HCT116 (cell line): ENCODE measurements around the gene ASCL4. TPM values are rescaled to one million over a fixed set of nuclear protein-coding genes. Genes with fewer than 3 reads are reported as not detected.

ENCODE experiments used
- ATAC-seq: fragments of 200-7000 bp; cut with Tn5 transposase; 2 replicates; pipeline ENCODE4 v1.9.1; 2020; ENCODE audit warnings: mild to moderate bottlenecking, moderate library complexity
- BruUV-seq: library from RNA; stranded (reverse); fragments of 400-500 nt; replicated peaks from 2 replicates; lab custom pipeline; 2021; lab: Mats Ljungman, UMichigan
- CTCF ChIA-PET: fragments of 300-600 bp; sonication (Branson Sonifier 250); formaldehyde crosslinking; loops from one replicate; lab custom pipeline; 2021; ENCODE audit warnings: antibody characterized with exemption; lab: Charles Lee
- POLR2A ChIA-PET: fragments of 300-600, 350-600 bp; sonication (Branson Sonifier 250); formaldehyde crosslinking; loops from one replicate; lab custom pipeline; 2021; ENCODE audit warnings: antibody characterized with exemption; lab: Charles Lee
- RAD21 ChIA-PET, 2 experiments: fragments of 300-600 bp; sonication (Branson Sonifier 250); formaldehyde crosslinking; loops; one replicate each; lab custom pipeline; 2023; ENCODE audit warnings: low total read pairs in 2 of 2; ENCODE audit not compliant: uncharacterized antibody in 2 of 2, unreplicated experiment in 2 of 2, low non-redundant PET in 1 of 2; lab: Charles Lee
- DNase-seq: peaks from one replicate; pipeline ENCODE4 v3.0.0-alpha.2; 2010; ENCODE audit warnings: low read depth, low spot score
- H2AFZ ChIP-seq: fragments of 200-600 bp; shearing (Covaris generic), sonication (generic); 2 replicates; pipeline ENCODE4 v1.6.1; 2017; ENCODE audit warnings: low read depth, mixed run types, mixed read lengths, antibody characterized with exemption, low read length; ENCODE audit not compliant: poor library complexity, severe bottlenecking
- H3K27ac ChIP-seq: 2 replicates; pipeline ENCODE4 v1.5.1; 2012; ENCODE audit warnings: low read depth, low read length
- H3K27me3 ChIP-seq: fragments of 200-600 bp; sonication (generic); 2 replicates; pipeline ENCODE4 v1.6.1; 2016; ENCODE audit warnings: mixed run types, low read length, mixed read lengths; ENCODE audit not compliant: insufficient read depth
- H3K36me3 ChIP-seq, 2 experiments: fragments of 200-500 bp in 1 of 2; fragments of 200-600 bp in 1 of 2; sonication (Bioruptor generic) in 1 of 2; sonication (generic) in 1 of 2; 2 replicates each; pipeline versions ENCODE4 v1.5.1 to v1.6.1; 2014 to 2016; ENCODE audit warnings: low read length in 2 of 2, inconsistent platforms in 1 of 2, mixed read lengths in 1 of 2, mixed run types in 1 of 2; ENCODE audit not compliant: insufficient read depth in 2 of 2, control insufficient read depth in 1 of 2
- H3K4me1 ChIP-seq, 2 experiments: fragments of 200-600 bp in 1 of 2; sonication (generic) in 1 of 2; 2 replicates each; pipeline versions ENCODE4 v1.5.1 to v1.6.1; 2012 to 2017; ENCODE audit warnings: low read length in 2 of 2, inconsistent platforms in 1 of 2, mild to moderate bottlenecking in 1 of 2, mixed read lengths in 1 of 2, mixed run types in 1 of 2, moderate library complexity in 1 of 2; ENCODE audit not compliant: insufficient read depth in 2 of 2, control insufficient read depth in 1 of 2
- H3K4me2 ChIP-seq: fragments of 200-600 bp; sonication (generic); 2 replicates; pipeline ENCODE4 v1.6.1; 2017; ENCODE audit warnings: mixed run types, low read length, mixed read lengths
- H3K4me3 ChIP-seq, 2 experiments: fragments of 200-600 bp in 1 of 2; sonication (generic) in 1 of 2; replicated peaks in 1 of 2; 2 replicates each; pipeline ENCODE4 v1.5.1; 2011 to 2016; ENCODE audit warnings: low read length in 2 of 2, control low read depth in 1 of 2, low read depth in 1 of 2, mild to moderate bottlenecking in 1 of 2, mixed read lengths in 1 of 2, mixed run types in 1 of 2
- H3K79me2 ChIP-seq: fragments of 200-600 bp; sonication (generic); 2 replicates; pipeline ENCODE4 v1.6.1; 2017; ENCODE audit warnings: mild to moderate bottlenecking, mixed run types, low read length, moderate library complexity, mixed read lengths; ENCODE audit not compliant: insufficient read depth
- H3K9ac ChIP-seq: fragments of 200-600 bp; sonication (generic); 2 replicates; pipeline ENCODE4 v1.6.1; 2016; ENCODE audit warnings: low read length, mixed read lengths
- H3K9me2 ChIP-seq: fragments of 200-600 bp; sonication (generic), shearing (Covaris generic); 2 replicates; pipeline ENCODE4 v1.6.1; 2017; ENCODE audit warnings: mixed run types, mild to moderate bottlenecking, moderate library complexity; ENCODE audit not compliant: insufficient read depth
- H3K9me3 ChIP-seq, 2 experiments: fragments of 200-500 bp in 1 of 2; fragments of 200-600 bp in 1 of 2; sonication (Bioruptor generic) in 1 of 2; sonication (generic) in 1 of 2; 2 replicates each; pipeline ENCODE4 v1.6.1; 2014 to 2017; ENCODE audit warnings: low read length in 2 of 2, mixed read lengths in 2 of 2, inconsistent platforms in 1 of 2, low read depth in 1 of 2, mild to moderate bottlenecking in 1 of 2, mixed run types in 1 of 2, moderate library complexity in 1 of 2; ENCODE audit not compliant: control insufficient read depth in 1 of 2, insufficient read depth in 1 of 2
- H4K20me1 ChIP-seq: fragments of 200-600 bp; sonication (generic), shearing (Covaris generic); 2 replicates; pipeline ENCODE4 v1.6.1; 2017; ENCODE audit warnings: mixed run types, mild to moderate bottlenecking, moderate library complexity; ENCODE audit not compliant: insufficient read depth
- SIN3A ChIP-seq: IDR thresholded peaks from 2 replicates; pipeline ENCODE4 v1.6.1; 2012; ENCODE audit warnings: low read depth
- intact Hi-C: fragments of 100-400 bp; cut with micrococcal nuclease; formaldehyde crosslinking; loops from 2 replicates; pipeline ENCODE4 v1.10.0; 2022
- total RNA-seq: library from RNA; stranded (reverse); gene quantifications from one replicate; pipeline ENCODE4 v1.2.1, GENCODE V29; 2021; ENCODE audit not compliant: unreplicated experiment

ASCL4 gene
- total RNA-seq, 1 experiment from 2014 or later = not detected

DNA sequence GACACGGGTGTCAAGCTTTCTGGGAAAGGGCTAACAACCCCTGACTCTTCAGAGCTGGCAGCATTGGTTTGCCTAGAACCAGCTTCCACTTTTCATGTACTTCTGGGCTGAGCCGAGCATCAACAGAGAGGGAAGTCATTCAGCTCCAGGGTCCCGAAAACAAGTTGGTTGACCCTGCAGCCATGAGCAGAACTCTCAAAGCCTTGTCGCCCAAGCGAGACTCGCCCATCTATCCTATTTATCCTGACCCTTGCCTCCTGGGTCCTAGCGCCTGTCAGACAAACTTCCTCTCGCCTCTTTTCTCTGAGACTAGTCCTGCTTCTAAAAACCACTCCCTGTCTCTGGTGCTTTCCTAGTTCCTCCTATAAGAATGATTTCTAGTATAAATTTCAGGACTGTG is 47.9 kb downstream of the ASCL4 start:
- Histone ChIP-seq H3K4me3 (no peak overlapping the region), H3K27me3 (no peaks in the 10 kb centered on the region), H3K9me2 (no peaks in the 10 kb centered on the region), H4K20me1 (no peaks in the 10 kb centered on the region), H3K9ac (no peak overlapping the region), H3K27ac (no peak overlapping the region), H2AFZ (no peak overlapping the region), H3K4me2 (no peak overlapping the region), H3K9me3 (peaks cover 0 to 7% of the 10 kb centered on the region in 2 experiments; a peak in 1 of 4 replicates), H3K4me1 (no peaks in the 10 kb centered on the region), H3K79me2 (no peaks in the 10 kb centered on the region), H3K36me3 (no peaks in the 10 kb centered on the region)
- BruUV-seq = no TSS peak
- intact Hi-C loops = no loop called here
- RAD21 ChIA-PET = no interaction called here
- DNase-seq (no peak), ATAC-seq (no peak)
- TF ChIP-seq SIN3A = no peak
- POLR2A ChIA-PET = no interaction called here
- CTCF ChIA-PET = no interaction called here

Other genes with a start within 250 kb of the ASCL4 start
- 48.2 TPM for gene PWP1, start 88.9 kb upstream of the ASCL4 start, total RNA-seq
- gene PRDM4, start 13.6 kb upstream of the ASCL4 start, total RNA-seq = 32.9 TPM